Trophoblast cell (in vitro differentiated cells and primary cell): Measurements from ENCODE around the gene BLACAT1.

Experiments used
- DNase-seq, 2 donors: peaks; one replicate each; pipeline ENCODE4 v3.0.0-alpha.2; 2016
- H2AFZ ChIP-seq: 2 replicates; pipeline ENCODE4 v1.6.1; 2013; ENCODE audit warnings: low read length, moderate library complexity, mild to moderate bottlenecking; ENCODE audit not compliant: insufficient read depth, poor library complexity
- H2AK5ac ChIP-seq: 2 replicates; pipeline ENCODE4 v1.6.1; 2013; ENCODE audit warnings: mild to moderate bottlenecking, low read length
- H2BK120ac ChIP-seq: 2 replicates; pipeline ENCODE4 v1.6.1; 2013; ENCODE audit warnings: low read length, mild to moderate bottlenecking, moderate library complexity; ENCODE audit not compliant: insufficient read depth, poor library complexity
- H2BK12ac ChIP-seq: 2 replicates; pipeline ENCODE4 v1.6.1; 2013; ENCODE audit warnings: mild to moderate bottlenecking, low read length, moderate library complexity
- H2BK5ac ChIP-seq: 2 replicates; pipeline ENCODE4 v1.6.1; 2013; ENCODE audit warnings: low read length, low read depth, moderate library complexity, mild to moderate bottlenecking; ENCODE audit not compliant: poor library complexity
- H3K14ac ChIP-seq: 2 replicates; pipeline ENCODE4 v1.6.1; 2013; ENCODE audit warnings: mild to moderate bottlenecking, low read length
- H3K18ac ChIP-seq: 2 replicates; pipeline ENCODE4 v1.6.1; 2013; ENCODE audit warnings: mild to moderate bottlenecking, low read length
- H3K23ac ChIP-seq: 2 replicates; pipeline ENCODE4 v1.6.1; 2013; ENCODE audit warnings: low read length
- H3K27ac ChIP-seq: 2 replicates; pipeline ENCODE4 v1.5.1; 2013; ENCODE audit warnings: low read depth, mild to moderate bottlenecking, inconsistent platforms, low read length, moderate library complexity
- H3K27me3 ChIP-seq: 2 replicates; pipeline ENCODE4 v1.6.1; 2013; ENCODE audit warnings: inconsistent platforms, mild to moderate bottlenecking, low read length, moderate library complexity; ENCODE audit not compliant: insufficient read depth
- H3K36me3 ChIP-seq, 2 experiments: 1 replicate in 1 of 2; 2 replicates in 1 of 2; pipeline ENCODE4 v1.6.1; 2013; ENCODE audit warnings: low read length in 2 of 2, mild to moderate bottlenecking in 2 of 2, moderate library complexity in 1 of 2; ENCODE audit not compliant: insufficient read depth in 2 of 2, control insufficient read depth in 1 of 2
- H3K4ac ChIP-seq: 2 replicates; pipeline ENCODE4 v1.6.1; 2013; ENCODE audit warnings: low read depth, mild to moderate bottlenecking, low read length, moderate library complexity
- H3K4me1 ChIP-seq, 2 experiments: 1 replicate in 1 of 2; 2 replicates in 1 of 2; pipeline ENCODE4 v1.6.1; 2013; ENCODE audit warnings: low read length in 2 of 2, mild to moderate bottlenecking in 2 of 2, moderate library complexity in 1 of 2; ENCODE audit not compliant: insufficient read depth in 2 of 2, control insufficient read depth in 1 of 2
- H3K4me2 ChIP-seq: 2 replicates; pipeline ENCODE4 v1.6.1; 2013; ENCODE audit warnings: inconsistent platforms, mild to moderate bottlenecking, low read length, moderate library complexity
- H3K4me3 ChIP-seq: 2 replicates; pipeline ENCODE4 v1.5.1; 2013; ENCODE audit warnings: mild to moderate bottlenecking, low read depth, low read length, inconsistent platforms
- H3K79me1 ChIP-seq: one replicate; pipeline ENCODE4 v1.6.1; 2013; ENCODE audit warnings: low read length
- H3K79me2 ChIP-seq: 2 replicates; pipeline ENCODE4 v1.6.1; 2013; ENCODE audit warnings: low read length, mild to moderate bottlenecking; ENCODE audit not compliant: control insufficient read depth, insufficient read depth, poor library complexity
- H3K9ac ChIP-seq: 2 replicates; pipeline ENCODE4 v1.6.1; 2013; ENCODE audit warnings: mild to moderate bottlenecking, low read length
- H3K9me3 ChIP-seq: 2 replicates; pipeline ENCODE4 v1.6.1; 2013; ENCODE audit warnings: low read depth, mild to moderate bottlenecking, control low read depth, inconsistent platforms, low read length; ENCODE audit not compliant: insufficient read depth
- H4K12ac ChIP-seq: 2 replicates; pipeline ENCODE4 v1.6.1; 2013; ENCODE audit warnings: low read depth, mild to moderate bottlenecking, low read length, moderate library complexity
- H4K8ac ChIP-seq: 2 replicates; pipeline ENCODE4 v1.6.1; 2013; ENCODE audit warnings: low read depth, mild to moderate bottlenecking, low read length, moderate library complexity
- H4K91ac ChIP-seq: one replicate; pipeline ENCODE4 v1.6.1; 2013; ENCODE audit warnings: low read depth, mild to moderate bottlenecking, low read length, moderate library complexity
- WGBS: extraction: QIAGEN DNeasy Blood & Tissue Kit; methylation state at CpG from one replicate; pipeline ENCODE4 v1.1.7; 2013; ENCODE audit warnings: missing lambda C conversion rate; ENCODE audit not compliant: insufficient read length, insufficient coverage; ENCODE audit errors: extremely low coverage; 5-methylcytosine and 5-hydroxymethylcytosine counted together

Gene BLACAT1

GRCh38 chr1:205456868-205457745, 1.3 kb upstream of the BLACAT1 start:
- no peak overlapping the region for H2BK120ac ChIP-seq
- no peak overlapping the region for H3K23ac ChIP-seq
- no peaks in the 10 kb centered on the region for H3K9me3 ChIP-seq
- peak overlapping the region; percentile 13 for H3K4me3 ChIP-seq
- no peak overlapping the region for H2BK5ac ChIP-seq
- no CpG with 5 or more reads among the region's 74 CpGs for WGBS
- H2AFZ ChIP-seq, result no peak overlapping the region
- no peaks in the 10 kb centered on the region for H3K79me1 ChIP-seq
- no peak overlapping the region for H3K18ac ChIP-seq
- H4K12ac ChIP-seq, result no peak overlapping the region
- H2AK5ac ChIP-seq, result no peak overlapping the region
- H3K79me2 ChIP-seq, result no peaks in the 10 kb centered on the region
- no peak overlapping the region for H4K91ac ChIP-seq
- peaks cover 10 to 18% of the 10 kb centered on the region in 2 experiments for H3K4me1 ChIP-seq
- H3K14ac ChIP-seq, result no peak overlapping the region
- peaks cover 18% of the 10 kb centered on the region for H3K27me3 ChIP-seq
- DNase-seq, result peak in 1 of 2 donors; percentile 40
- no peak overlapping the region for H3K9ac ChIP-seq
- no peak overlapping the region for H3K27ac ChIP-seq
- H3K4ac ChIP-seq, result no peak overlapping the region
- H3K36me3 ChIP-seq, result no peaks in the 10 kb centered on the region
- peak overlapping the region; percentile 83 for H3K4me2 ChIP-seq
- H2BK12ac ChIP-seq, result no peak overlapping the region
- H4K8ac ChIP-seq, result no peak overlapping the region

- DNase-seq, result no peak
- H3K27ac ChIP-seq, result no peak overlapping the region
- H3K9ac ChIP-seq, result no peak overlapping the region
- H3K18ac ChIP-seq, result no peak overlapping the region
- no peaks in the 10 kb centered on the region for H3K9me3 ChIP-seq
- H4K91ac ChIP-seq, result no peak overlapping the region
- no peak overlapping the region for H2BK5ac ChIP-seq
- H3K79me2 ChIP-seq, result no peaks in the 10 kb centered on the region
- peaks cover 18% of the 10 kb centered on the region for H3K27me3 ChIP-seq
- no peak overlapping the region for H3K4ac ChIP-seq
- WGBS, result no CpG with 5 or more reads among the region's 47 CpGs
- H3K79me1 ChIP-seq, result peaks cover under 1% of the 10 kb centered on the region
- H3K4me3 ChIP-seq, result peak overlapping the region; percentile 53
- H3K4me1 ChIP-seq, result peaks cover 11 to 18% of the 10 kb centered on the region in 2 experiments
- no peak overlapping the region for H3K23ac ChIP-seq
- H2BK120ac ChIP-seq, result no peak overlapping the region
- H2BK12ac ChIP-seq, result peak overlapping the region; percentile 15
- H3K36me3 ChIP-seq, result no peaks in the 10 kb centered on the region
- H3K4me2 ChIP-seq, result peak overlapping the region; percentile 83
- H3K14ac ChIP-seq, result no peak overlapping the region
- H4K8ac ChIP-seq, result peak overlapping the region; percentile 4
- H2AFZ ChIP-seq, result peak overlapping the region; percentile 72
- H2AK5ac ChIP-seq, result no peak overlapping the region
- no peak overlapping the region for H4K12ac ChIP-seq
These were observed 580 bp upstream of the BLACAT1 start for GRCh38 chr1:205456383-205456867.

GRCh38 chr1:205454903-205455335, 926 bp downstream of the BLACAT1 start:
- Histone ChIP-seq H3K14ac (no peak overlapping the region), H4K12ac (no peak overlapping the region), H2AK5ac (no peak overlapping the region), H4K8ac (no peak overlapping the region), H3K27me3 (peaks cover 18% of the 10 kb centered on the region), H3K4me3 (no peak overlapping the region), H2AFZ (no peak overlapping the region), H3K27ac (no peak overlapping the region), H2BK120ac (no peak overlapping the region), H3K4me1 (peaks cover 23 to 31% of the 10 kb centered on the region in 2 experiments), H2BK5ac (no peak overlapping the region), H3K18ac (no peak overlapping the region), H3K9ac (no peak overlapping the region), H3K4me2 (peak overlapping the region; percentile 83), H3K36me3 (no peaks in the 10 kb centered on the region), H3K4ac (no peak overlapping the region), H3K79me1 (peaks cover 12% of the 10 kb centered on the region), H2BK12ac (no peak overlapping the region), H3K79me2 (peaks cover 4% of the 10 kb centered on the region), H3K23ac (no peak overlapping the region), H3K9me3 (no peaks in the 10 kb centered on the region), H4K91ac (no peak overlapping the region)
- DNase-seq, result no peak
- WGBS, result no CpG with 5 or more reads among the region's 6 CpGs

GRCh38 chr1:205453466-205453865, 2.4 kb downstream of the BLACAT1 start:
- H2BK120ac ChIP-seq, result no peak overlapping the region
- no peak overlapping the region for H2AFZ ChIP-seq
- peaks cover 12% of the 10 kb centered on the region for H3K79me2 ChIP-seq
- no peak overlapping the region for H3K4me2 ChIP-seq
- no peak overlapping the region for H3K23ac ChIP-seq
- no peak overlapping the region for H4K91ac ChIP-seq
- H3K14ac ChIP-seq, result no peak overlapping the region
- no peak overlapping the region for H3K27ac ChIP-seq
- no peak overlapping the region for H3K4me3 ChIP-seq
- WGBS, result no CpG with 5 or more reads among the region's 3 CpGs
- H3K9ac ChIP-seq, result no peak overlapping the region
- H2AK5ac ChIP-seq, result no peak overlapping the region
- no peak overlapping the region for H3K18ac ChIP-seq
- H2BK5ac ChIP-seq, result no peak overlapping the region
- H4K12ac ChIP-seq, result no peak overlapping the region
- peaks cover 32 to 39% of the 10 kb centered on the region in 2 experiments for H3K4me1 ChIP-seq
- no peak overlapping the region for H2BK12ac ChIP-seq
- no peak for DNase-seq
- H4K8ac ChIP-seq, result no peak overlapping the region
- H3K4ac ChIP-seq, result no peak overlapping the region
- no peaks in the 10 kb centered on the region for H3K36me3 ChIP-seq
- H3K9me3 ChIP-seq, result no peaks in the 10 kb centered on the region
- peaks cover 21% of the 10 kb centered on the region for H3K79me1 ChIP-seq
- H3K27me3 ChIP-seq, result peaks cover 18% of the 10 kb centered on the region
